Liver (tissue), 3 donors: ENCODE results near the gene N4BP3.
"Not testable (repeated sequence)": the region's sequence is repeated elsewhere in the genome, so short reads cannot be mapped to it uniquely, and the experiment has no call there.

Source experiments
- ATF3 ChIP-seq: IDR thresholded peaks from 2 replicates; pipeline ENCODE4 v1.6.1; 2016; ENCODE audit warnings: antibody characterized with exemption
- FOXA1 ChIP-seq: IDR thresholded peaks from 2 replicates; pipeline ENCODE4 v1.6.1; 2016; ENCODE audit warnings: antibody characterized with exemption
- JUND ChIP-seq, 2 donors: IDR thresholded peaks; 2 replicates each; pipeline ENCODE4 v1.6.1; 2016; ENCODE audit warnings: antibody characterized with exemption in 2 of 2
- REST ChIP-seq: IDR thresholded peaks from 2 replicates; pipeline ENCODE4 v1.6.1; 2016; ENCODE audit warnings: antibody characterized with exemption, mild to moderate bottlenecking
- RXRA ChIP-seq, 2 donors: IDR thresholded peaks; 2 replicates each; pipeline ENCODE4 v1.6.1; 2017 to 2018; ENCODE audit warnings: antibody characterized with exemption in 2 of 2, mild to moderate bottlenecking in 1 of 2
- TAF1 ChIP-seq: conservative IDR thresholded peaks from 2 replicates; pipeline ENCODE4 v1.6.1; 2016; ENCODE audit warnings: antibody characterized with exemption, mild to moderate bottlenecking
- YY1 ChIP-seq: IDR thresholded peaks from 2 replicates; pipeline ENCODE4 v1.6.1; 2016; ENCODE audit warnings: antibody characterized with exemption, mild to moderate bottlenecking
- TF ChIP-seq, protein P1 (sequence below): fragments of 150-350 bp; IDR thresholded peaks from 2 replicates; pipeline ENCODE4 v1.5.1; 2017; ENCODE audit warnings: improper control_type of control experiment, low read depth, low read length; ENCODE audit not compliant: missing input control
- TF ChIP-seq, protein P2 (sequence below): IDR thresholded peaks from 2 replicates; pipeline ENCODE4 v1.6.1; 2016; ENCODE audit warnings: antibody characterized with exemption
- donor health status: healthy.
- donor health status: healthy.

DNA sequence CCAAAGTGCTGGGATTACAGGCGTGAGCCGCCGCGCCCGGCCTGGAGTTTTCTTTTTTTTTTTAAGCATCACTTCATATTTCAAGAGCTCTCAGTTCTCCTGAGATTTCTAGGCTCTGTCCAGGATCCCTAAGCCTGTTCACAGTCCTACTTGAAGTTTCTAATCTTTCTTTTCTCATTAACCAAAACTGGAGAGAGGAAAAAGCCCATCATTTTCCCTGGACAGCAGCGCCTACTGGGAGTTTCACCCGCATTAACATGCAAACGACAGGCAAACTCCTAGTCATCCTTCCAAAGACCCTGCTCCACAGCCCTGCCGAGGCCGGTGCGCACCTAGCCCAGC is 16.9 kb downstream of the N4BP3 start:
- TF ChIP-seq, protein P1, sequence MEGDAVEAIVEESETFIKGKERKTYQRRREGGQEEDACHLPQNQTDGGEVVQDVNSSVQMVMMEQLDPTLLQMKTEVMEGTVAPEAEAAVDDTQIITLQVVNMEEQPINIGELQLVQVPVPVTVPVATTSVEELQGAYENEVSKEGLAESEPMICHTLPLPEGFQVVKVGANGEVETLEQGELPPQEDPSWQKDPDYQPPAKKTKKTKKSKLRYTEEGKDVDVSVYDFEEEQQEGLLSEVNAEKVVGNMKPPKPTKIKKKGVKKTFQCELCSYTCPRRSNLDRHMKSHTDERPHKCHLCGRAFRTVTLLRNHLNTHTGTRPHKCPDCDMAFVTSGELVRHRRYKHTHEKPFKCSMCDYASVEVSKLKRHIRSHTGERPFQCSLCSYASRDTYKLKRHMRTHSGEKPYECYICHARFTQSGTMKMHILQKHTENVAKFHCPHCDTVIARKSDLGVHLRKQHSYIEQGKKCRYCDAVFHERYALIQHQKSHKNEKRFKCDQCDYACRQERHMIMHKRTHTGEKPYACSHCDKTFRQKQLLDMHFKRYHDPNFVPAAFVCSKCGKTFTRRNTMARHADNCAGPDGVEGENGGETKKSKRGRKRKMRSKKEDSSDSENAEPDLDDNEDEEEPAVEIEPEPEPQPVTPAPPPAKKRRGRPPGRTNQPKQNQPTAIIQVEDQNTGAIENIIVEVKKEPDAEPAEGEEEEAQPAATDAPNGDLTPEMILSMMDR: not testable (repeated sequence)
- TF ChIP-seq TAF1; REST; YY1; FOXA1; ATF3; JUND (IDR thresholded peaks at IDR 0.05); RXRA (IDR thresholded peaks at IDR 0.05): not testable (repeated sequence)
- TF ChIP-seq, protein P2, sequence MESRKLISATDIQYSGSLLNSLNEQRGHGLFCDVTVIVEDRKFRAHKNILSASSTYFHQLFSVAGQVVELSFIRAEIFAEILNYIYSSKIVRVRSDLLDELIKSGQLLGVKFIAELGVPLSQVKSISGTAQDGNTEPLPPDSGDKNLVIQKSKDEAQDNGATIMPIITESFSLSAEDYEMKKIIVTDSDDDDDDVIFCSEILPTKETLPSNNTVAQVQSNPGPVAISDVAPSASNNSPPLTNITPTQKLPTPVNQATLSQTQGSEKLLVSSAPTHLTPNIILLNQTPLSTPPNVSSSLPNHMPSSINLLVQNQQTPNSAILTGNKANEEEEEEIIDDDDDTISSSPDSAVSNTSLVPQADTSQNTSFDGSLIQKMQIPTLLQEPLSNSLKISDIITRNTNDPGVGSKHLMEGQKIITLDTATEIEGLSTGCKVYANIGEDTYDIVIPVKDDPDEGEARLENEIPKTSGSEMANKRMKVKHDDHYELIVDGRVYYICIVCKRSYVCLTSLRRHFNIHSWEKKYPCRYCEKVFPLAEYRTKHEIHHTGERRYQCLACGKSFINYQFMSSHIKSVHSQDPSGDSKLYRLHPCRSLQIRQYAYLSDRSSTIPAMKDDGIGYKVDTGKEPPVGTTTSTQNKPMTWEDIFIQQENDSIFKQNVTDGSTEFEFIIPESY: not testable (repeated sequence)
